ENCODE results near the gene TRAPPC14.

DNA sequence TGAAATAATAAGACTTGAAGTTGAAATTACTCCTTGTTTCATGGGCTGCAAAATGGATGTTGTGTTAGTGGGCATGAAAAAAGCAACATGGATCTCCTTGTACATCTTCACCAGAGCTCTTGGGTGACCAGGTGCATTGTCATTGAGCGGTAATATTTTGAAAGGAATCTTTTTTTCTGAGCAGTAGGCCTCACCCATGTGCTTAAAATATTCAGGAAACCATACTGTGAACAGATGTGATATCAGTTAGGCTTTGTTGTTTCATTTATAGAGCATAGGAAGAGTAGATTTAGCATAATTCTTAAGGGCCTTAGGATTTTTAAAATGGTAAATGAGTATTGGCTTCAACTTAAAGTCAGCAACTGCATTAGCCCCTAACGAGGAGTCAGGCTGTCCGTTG is 34.4 kb upstream of the TRAPPC14 start:
- no peak for TF ChIP-seq ZNF8 (CRISPR knock-in tag; IDR thresholded peaks at IDR 0.05)
- no peak for TF ChIP-seq OSR1 (CRISPR knock-in tag; IDR thresholded peaks at IDR 0.05)
- no peak for TF ChIP-seq GLIS3 (CRISPR knock-in tag; IDR thresholded peaks at IDR 0.05)
- TF ChIP-seq, protein P1, sequence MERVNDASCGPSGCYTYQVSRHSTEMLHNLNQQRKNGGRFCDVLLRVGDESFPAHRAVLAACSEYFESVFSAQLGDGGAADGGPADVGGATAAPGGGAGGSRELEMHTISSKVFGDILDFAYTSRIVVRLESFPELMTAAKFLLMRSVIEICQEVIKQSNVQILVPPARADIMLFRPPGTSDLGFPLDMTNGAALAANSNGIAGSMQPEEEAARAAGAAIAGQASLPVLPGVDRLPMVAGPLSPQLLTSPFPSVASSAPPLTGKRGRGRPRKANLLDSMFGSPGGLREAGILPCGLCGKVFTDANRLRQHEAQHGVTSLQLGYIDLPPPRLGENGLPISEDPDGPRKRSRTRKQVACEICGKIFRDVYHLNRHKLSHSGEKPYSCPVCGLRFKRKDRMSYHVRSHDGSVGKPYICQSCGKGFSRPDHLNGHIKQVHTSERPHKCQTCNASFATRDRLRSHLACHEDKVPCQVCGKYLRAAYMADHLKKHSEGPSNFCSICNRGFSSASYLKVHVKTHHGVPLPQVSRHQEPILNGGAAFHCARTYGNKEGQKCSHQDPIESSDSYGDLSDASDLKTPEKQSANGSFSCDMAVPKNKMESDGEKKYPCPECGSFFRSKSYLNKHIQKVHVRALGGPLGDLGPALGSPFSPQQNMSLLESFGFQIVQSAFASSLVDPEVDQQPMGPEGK (CRISPR knock-in tag; IDR thresholded peaks at IDR 0.05; ENCODE audit: borderline replicate concordance): no peak
- TF ChIP-seq, protein P2, sequence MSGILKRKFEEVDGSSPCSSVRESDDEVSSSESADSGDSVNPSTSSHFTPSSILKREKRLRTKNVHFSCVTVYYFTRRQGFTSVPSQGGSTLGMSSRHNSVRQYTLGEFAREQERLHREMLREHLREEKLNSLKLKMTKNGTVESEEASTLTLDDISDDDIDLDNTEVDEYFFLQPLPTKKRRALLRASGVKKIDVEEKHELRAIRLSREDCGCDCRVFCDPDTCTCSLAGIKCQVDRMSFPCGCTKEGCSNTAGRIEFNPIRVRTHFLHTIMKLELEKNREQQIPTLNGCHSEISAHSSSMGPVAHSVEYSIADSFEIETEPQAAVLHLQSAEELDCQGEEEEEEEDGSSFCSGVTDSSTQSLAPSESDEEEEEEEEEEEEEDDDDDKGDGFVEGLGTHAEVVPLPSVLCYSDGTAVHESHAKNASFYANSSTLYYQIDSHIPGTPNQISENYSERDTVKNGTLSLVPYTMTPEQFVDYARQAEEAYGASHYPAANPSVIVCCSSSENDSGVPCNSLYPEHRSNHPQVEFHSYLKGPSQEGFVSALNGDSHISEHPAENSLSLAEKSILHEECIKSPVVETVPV (CRISPR knock-in tag; IDR thresholded peaks at IDR 0.05): no peak

All from SK-N-SH treated with all-trans-retinoic acid at 6 μM for 48 hours (cell line).